Right lung (tissue), 10 donors: ENCODE data around the gene USP9Y. TPM values are rescaled to one million over a fixed set of nuclear protein-coding genes. Genes with fewer than 3 reads are reported as not detected.
"Not testable (repeated sequence)": the region's sequence is repeated elsewhere in the genome, so short reads cannot be mapped to it uniquely, and the experiment has no call there.

Experiments
- DNase-seq, 2 donors: peaks; one replicate each; pipeline ENCODE4 v3.0.0-alpha.2; 2013
- long read RNA-seq, 8 donors: transcript quantifications; one replicate each; lab custom pipeline, GENCODE V29; 2026
- polyA plus RNA-seq, 5 donors: library from polyadenylated mRNA; unstranded; fragments of 120-200 nt; gene quantifications; one replicate each; pipeline versions ENCODE4 v1.2.1 to v1.2.3, GENCODE V29; 2013; ENCODE audit warnings: inconsistent platforms in 1 of 5, low replicate concordance in 1 of 5; ENCODE audit not compliant: insufficient read length in 5 of 5, insufficient read depth in 1 of 5

USP9Y gene, protein sequence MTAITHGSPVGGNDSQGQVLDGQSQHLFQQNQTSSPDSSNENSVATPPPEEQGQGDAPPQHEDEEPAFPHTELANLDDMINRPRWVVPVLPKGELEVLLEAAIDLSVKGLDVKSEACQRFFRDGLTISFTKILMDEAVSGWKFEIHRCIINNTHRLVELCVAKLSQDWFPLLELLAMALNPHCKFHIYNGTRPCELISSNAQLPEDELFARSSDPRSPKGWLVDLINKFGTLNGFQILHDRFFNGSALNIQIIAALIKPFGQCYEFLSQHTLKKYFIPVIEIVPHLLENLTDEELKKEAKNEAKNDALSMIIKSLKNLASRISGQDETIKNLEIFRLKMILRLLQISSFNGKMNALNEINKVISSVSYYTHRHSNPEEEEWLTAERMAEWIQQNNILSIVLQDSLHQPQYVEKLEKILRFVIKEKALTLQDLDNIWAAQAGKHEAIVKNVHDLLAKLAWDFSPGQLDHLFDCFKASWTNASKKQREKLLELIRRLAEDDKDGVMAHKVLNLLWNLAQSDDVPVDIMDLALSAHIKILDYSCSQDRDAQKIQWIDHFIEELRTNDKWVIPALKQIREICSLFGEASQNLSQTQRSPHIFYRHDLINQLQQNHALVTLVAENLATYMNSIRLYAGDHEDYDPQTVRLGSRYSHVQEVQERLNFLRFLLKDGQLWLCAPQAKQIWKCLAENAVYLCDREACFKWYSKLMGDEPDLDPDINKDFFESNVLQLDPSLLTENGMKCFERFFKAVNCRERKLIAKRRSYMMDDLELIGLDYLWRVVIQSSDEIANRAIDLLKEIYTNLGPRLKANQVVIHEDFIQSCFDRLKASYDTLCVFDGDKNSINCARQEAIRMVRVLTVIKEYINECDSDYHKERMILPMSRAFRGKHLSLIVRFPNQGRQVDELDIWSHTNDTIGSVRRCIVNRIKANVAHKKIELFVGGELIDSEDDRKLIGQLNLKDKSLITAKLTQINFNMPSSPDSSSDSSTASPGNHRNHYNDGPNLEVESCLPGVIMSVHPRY (N-terminal part only)
- 10 to 100 TPM in 2 of 5 donors, 1 to 10 TPM in 1, under 1 TPM in 2; 0.19 to 64.5 (median 1.2) TPM for polyA plus RNA-seq
- long read RNA-seq, donor 1, partial matches to known transcripts, result 5 of 9 reads
- long read RNA-seq, donor 1, other reads (novel, unspliced or antisense), result 0 of 9 reads
- long read RNA-seq, donor 2, result 0 reads
- long read RNA-seq, donor 3, result 0 reads
- long read RNA-seq, donor 4, result 0 reads
- long read RNA-seq, donor 5, partial matches to known transcripts, result 0 of 4 reads
- long read RNA-seq, donor 5, other reads (novel, unspliced or antisense), result 0 of 4 reads
- long read RNA-seq, donor 6, result 0 reads
- long read RNA-seq, donor 7, result 0 reads
- long read RNA-seq, donor 8, result 0 reads

DNA sequence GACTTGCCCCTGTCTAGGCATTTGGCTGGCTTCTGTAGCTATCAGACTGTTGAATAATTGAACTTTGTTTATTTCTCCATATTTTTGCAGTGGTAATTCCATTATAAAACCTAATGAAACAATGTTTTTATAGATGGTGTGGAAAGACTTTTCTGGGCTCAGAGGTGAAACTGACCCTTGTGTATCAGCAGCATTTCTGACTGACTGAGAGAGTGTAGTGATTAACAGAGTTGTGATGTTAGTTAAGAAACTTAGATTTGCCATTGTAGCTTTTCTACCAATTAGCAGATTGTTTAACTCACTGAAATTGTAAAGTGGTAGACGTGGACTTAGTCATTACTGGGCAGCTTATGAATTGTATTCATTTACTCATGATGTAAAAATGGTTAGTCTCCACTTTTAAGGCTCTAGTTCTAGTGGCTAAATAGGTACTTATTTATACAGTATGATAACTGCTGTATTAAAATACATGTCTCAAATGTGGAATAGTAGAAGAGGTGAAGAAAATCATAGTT is at the start of gene USP9Y:
USP9Y (plus strand) TSS at position 51 of the 515 bp plus-strand sequence. CDS start 8,217 bp downstream, outside the sequence.
- no peak for DNase-seq

DNA sequence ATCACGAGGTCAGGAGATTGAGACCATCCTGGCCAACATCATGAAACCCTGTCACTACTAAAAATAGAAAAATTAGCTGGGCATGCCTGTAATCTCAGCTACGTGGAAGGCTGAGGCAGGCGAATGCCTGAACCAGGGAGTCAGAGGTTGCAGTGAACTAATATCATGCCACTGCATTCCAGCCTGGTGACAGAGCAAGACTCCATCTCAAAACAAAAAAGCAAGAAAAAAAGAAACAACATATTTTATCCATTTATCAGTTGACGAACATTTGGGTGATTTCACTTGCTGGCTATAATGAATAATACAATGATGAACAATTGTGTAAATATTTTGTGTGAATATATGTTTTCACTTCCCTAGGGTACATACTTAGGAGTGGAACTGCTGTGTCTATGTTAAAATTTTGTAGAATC is 49.4 kb upstream of the USP9Y start:
- DNase-seq, result no peak

DNA sequence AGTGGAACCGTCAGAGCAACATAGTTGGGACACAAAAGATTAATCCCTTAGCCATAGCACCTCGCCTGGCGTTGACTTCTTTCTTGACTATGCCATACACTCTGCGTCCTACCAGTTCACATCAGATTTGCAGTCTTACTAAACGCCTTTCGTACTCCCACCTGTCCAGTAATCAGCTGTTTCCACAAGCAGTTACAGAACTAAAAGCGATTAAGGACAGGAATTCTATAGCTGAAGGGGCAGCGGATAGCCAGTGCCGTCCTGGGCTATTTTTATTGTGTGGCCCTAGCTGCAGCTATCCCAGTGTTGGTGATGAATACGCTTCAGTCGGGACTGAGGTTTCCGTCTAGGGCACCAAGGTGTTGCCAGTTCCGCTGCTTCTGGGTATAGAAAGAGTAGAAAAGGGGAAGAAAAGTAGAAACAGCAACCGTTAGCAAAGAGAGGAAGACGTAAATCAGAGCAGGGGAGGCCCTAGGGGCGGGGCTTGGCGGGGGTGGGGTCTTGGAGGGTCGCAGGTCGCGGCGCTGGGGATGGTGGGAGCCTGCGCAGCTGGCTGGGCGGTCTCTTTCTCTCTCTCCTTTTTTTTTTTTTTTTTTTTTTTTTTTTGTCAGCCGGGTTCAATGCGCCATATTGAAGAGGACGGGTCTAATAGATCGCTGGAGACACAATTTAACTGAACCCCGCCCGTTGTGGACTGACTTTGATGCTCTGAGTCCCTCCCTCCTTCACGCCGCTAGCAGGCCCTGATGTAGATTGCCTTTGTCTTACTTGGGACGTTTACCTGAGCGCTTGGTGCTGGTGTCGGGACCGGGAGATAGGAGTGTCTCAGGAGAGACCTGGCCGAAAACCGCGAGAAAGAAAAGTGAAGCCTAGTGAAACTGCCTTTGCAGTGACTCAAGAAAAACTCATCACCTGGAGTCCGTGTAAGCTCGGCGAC is 39.0 kb upstream of the USP9Y start:
- no peak for DNase-seq

DNA sequence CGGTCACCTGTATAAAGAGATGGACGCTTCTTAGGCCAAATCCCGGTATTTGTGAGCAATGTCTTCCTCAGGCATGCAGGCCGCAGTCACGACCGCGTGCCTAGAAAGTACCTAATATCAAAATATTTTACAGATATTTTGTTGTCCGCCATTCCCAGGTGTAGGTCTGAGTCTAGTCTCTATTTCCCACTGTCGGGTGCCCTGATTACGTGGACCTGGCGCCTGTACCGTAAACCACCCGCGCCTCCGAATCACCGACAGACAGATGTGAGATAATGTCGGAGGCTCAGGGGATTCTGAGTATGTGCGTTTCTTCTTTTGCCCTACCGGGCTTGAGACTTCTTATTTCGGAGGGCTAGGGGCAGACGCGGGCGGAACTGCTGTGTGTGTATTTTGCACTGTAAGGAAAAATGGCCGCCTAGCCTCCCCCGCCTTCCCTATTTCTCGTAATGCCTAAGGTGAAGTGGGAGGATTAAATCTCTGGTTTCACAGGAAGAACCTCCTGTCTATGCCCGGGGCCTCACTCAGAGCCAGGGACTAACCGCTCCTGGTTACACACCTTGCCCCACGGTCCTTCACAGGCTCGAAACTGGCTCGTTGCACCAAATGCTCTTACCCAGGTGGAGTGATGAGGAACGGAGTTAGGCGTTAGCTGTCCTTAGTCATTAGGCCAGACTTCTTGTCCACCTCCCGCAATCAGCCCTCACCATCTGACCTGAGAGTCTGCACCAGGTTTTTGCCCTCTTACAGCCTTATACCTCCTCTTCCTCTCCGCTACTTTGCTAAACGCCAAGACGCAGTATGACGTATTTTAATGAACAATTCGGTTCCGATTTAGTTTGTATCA is 38.1 kb upstream of the USP9Y start:
- no peak for DNase-seq

DNA sequence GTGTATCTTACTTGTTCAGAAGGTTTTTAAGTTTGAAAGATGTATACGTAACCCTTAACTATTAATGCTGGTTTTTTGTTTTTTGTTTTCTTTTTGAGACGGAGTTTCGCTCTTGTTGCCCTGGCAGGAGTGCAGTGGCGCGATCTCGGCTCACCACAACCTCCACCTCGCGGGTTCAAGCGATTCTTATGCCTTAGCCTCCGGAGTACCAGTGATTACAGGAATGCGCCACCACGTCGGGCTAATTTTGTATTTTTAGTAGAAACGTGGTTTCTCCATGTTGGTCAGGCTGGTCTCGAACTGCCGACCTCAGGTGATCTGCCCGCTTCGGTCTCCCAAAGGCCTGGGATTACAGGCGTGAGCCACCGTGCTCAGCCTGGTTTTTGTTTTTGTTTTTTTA is 37.2 kb upstream of the USP9Y start:
- not testable (repeated sequence) for DNase-seq

DNA sequence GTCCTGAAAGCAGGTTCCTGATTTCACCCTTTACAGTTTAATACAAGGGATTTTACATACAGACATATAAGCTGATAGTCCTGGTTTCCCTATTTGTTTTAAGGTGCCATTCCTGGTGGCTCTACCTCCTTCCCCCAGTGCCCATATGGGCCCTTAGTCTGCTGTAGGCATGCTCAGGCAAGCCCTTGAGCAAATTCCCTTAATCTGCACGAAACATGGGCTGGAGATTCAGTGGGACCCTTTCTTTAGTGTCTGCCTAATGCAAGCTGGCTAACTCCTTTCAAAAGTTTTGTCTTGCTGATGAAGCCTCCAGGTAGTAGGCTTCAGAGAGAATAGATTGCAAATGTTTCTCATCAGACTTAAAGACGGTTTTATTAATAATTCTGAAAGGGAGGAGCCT is 22.9 kb upstream of the USP9Y start:
- DNase-seq, result no peak

DNA sequence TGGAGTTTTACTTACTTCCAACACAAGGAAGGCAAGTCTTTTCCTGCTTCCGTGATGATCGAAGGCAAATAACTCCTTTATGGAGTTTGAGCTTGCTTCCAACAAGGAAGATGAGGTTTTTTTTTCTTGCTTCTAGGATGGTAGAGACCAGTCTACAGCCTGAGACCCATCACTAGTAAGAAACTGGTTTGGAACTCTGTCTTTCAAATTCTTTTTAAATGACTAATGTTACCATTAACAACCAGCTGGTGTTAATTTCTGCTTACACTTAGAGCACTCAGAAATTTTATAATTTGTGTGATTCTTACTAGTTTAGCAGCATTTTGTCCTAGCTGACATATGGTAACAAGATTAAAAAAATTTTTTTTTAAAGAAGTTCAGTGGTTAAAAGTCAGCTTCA is 19.5 kb upstream of the USP9Y start:
- DNase-seq, result no peak

DNA sequence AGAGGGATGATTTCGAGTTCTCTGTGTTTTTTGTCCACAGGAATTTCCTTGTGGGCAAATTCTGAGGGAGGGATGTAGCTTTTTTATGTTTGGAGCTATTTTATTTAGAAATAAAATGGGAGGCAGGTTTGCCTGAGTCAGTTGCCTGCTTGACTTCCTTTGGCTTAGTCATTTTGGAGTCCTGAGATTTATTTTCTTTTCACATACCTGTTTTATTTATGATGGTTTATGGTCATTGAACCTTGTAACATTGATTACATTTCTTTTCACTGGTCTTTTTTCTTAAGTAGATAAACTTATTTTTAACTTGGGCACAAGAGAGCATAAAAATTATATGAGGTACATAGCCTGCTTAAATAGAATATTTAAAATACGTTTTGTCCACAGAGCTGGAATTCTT is 12.7 kb upstream of the USP9Y start:
- no peak for DNase-seq

DNA sequence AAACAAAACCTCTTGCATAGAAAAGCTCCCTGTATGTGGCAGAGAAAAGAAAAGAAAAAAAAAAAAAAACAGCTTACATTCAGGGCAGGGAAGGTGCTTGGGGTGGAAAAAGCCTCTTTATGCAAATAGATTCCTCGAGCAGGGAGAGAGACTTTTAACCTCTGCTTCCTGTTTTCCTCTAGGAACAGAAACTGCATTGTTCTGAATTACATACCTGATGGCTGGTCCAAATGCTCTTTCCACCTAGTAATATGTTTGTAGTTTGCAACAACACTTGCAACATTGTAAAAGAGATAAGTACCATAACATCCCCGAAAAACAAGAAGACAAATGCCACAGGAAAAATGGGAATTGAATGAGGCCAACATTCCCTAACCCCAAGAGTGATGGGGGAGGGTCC is 944 bp upstream of the USP9Y start:
- no peak for DNase-seq

DNA sequence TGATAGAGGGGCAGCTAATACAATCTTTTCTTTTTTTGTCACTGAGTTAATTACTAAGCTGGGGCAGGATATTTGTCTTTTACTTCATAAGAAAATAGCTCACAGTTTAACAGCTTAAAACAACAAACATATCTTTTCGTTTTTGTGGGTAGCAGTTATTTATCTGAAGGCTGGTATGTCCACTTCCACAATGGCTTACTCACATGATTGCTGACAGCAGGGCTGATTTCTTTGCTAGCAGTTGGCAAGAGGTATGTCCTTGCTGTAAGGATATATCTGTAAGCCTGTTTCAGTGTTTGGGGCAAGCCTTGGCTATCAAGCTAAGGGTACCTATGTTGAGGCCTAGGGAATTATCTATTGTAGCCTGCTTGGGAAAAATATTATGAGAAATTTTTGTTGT is 1.1 kb downstream of the USP9Y start:
- no peak for DNase-seq

DNA sequence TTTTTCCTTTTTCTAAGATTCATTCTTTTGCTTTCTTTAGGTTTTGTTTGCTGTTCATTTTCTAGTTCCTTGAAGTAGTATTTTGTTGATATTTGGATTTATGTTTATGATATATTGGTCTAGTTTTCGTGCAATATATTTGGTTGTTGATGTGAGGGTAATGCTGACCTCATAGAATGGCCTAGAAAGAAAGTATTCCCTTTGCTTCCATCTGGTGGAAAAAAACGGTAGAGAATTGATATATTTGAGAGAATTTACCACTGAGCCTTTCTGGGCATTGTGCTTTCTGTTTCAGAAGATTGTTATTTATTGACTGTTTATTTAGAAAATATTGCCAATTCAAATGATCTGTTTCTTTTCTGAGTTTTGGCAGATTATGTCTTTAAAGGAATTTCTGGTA is 9.4 kb downstream of the USP9Y start:
- DNase-seq, result no peak

DNA sequence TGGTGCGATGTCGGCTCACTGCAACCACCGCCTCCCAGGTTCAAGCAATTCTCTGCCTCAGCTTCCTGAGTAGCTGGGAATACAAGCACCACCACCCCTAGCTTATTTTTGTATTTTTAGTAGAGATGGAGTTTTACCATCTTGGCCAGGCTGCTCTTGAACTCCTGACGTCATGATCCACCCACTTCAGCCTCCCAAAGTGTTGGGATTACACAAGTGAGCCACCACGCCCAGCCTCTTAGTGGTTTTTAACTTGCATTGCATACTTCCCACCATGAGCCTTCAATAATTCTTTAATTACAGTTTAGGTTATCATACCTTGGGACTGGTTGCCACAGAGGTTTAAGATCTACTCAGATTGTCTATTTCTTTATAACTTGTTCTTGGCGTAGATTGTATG is 14.3 kb downstream of the USP9Y start:
- DNase-seq, result no peak

DNA sequence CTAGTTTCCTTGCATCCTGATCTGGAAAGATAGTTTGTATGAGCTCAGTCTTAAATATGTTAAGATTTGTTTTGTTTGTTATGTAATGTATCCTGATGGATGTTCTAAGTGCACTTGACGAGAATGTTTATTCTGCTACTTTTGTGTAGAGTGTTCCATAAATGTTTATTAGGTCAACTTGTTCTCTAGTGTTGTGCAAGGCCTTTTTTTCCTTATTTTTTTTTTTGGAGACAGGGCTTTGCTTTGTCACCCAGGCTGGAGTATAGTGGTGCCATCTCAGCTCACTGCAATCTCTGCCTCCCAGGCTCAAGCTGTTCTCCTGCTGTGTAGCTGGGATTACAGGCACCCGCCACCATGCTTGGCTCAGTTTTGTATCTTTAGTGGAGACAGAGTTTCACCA is 28.7 kb downstream of the USP9Y start:
- no peak for DNase-seq

DNA sequence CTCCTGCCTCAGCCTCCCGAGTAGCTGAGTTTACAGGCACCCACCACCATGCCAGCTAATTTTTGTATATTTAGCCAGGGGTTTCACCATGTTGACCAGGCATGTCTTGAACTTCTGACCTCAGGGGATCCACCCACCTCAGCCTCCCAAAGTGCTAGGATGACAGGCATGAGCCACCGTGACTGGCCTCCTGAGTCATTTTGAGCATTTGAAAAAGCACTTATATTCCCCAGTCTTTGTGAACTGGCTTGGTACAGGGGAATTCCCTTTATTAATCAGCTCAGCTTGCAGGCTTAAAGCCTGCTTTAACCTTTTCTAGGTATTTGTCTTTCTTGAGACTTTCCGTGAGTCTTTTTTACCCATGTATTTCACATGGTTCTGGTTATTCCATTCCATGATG is 32.6 kb downstream of the USP9Y start:
- no peak for DNase-seq

DNA sequence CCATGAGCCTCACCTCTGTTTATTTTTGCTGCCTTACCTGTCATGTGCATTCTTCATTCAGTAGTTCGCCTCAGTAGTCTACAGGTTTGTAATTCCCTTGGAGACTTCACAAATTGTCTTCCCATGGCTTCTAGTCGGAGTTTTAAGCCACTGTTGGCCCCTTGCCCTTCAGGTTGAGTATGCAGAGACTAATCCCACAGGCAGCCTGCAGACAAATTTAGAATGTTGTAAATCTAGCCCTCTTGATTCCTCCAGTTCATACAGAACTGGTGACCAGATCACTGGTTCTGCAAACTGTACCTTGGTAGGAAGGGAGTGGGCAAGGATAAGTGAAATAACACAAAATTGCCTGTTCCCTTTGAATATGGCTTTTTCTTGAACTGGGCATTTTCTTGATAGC is 33.0 kb downstream of the USP9Y start:
- no peak for DNase-seq

DNA sequence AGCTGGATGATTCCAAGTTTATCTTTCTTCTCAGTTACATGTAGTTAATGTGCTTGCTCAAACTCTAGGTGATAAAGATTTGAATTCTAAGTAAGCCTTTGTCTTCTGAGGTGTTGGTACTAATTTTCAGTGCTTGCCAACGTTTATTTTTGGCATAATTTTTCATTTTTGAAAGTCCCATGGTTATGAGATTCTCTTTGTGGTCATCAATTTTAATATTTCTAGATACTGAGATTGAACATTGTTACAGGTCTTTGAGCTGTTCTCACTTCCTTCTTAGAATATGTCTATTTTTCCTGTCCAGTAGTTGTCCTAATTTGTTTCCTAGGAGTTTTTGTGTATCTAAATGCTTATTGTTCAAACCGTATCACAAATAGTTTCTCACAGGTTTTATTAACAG is 40.4 kb downstream of the USP9Y start:
- no peak for DNase-seq

DNA sequence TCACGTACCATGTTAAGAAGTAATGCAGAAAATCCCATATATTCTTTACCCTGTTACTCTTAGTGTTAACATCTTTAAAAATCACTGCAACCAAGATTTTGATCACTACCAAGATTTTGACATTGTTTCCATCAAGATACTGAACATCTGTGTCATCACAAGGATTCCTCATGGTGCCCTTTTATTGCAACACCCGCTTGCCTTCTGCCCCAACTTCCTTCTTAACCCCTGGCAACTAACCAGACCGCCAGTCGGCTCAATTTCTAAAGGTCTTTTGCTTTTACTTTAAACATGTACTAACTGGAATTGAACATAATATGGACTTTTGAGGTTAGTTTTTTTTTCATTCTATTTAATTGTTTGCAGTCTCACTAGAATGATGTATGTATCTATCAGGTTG is 41.7 kb downstream of the USP9Y start:
- no peak for DNase-seq

DNA sequence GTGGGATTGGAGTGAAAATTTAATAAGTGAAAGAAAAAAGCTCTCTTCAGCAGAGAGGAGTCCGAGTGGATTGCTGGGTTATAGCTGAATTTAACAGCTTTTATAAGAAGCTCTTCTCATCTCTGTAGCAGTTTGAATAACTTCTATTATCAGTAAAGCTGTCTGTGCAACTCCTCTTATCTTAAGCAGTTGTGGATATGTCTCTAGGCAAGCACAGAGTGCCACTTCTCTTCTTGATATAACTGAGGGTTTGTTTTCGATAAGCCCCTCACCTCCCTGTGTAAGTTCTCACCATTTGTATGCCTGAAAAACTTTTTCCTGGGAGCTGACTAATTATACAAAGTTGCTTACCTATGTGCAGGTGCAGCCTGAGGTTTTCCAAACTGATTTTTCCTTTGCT is 43.1 kb downstream of the USP9Y start:
- DNase-seq, result no peak

DNA sequence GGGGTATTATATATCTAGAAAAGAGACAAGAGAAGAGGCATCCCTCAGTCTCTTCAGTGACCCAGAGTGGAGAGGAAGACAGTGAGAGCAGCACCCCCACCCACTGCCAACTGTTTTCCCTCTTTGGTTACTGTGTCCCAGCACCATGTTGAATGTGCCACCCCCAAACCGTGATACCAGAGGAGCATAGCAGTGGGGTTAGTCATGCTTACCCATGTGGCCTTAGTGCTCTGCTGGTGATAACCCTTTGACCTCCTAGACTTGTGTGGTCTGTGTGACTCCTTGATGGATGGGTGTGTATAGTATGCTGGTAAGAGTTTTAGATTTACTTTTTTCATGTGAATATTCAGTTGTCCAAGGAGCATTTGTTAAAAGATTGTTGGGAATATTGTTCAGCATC is 48.3 kb downstream of the USP9Y start:
- DNase-seq, result no peak

DNA sequence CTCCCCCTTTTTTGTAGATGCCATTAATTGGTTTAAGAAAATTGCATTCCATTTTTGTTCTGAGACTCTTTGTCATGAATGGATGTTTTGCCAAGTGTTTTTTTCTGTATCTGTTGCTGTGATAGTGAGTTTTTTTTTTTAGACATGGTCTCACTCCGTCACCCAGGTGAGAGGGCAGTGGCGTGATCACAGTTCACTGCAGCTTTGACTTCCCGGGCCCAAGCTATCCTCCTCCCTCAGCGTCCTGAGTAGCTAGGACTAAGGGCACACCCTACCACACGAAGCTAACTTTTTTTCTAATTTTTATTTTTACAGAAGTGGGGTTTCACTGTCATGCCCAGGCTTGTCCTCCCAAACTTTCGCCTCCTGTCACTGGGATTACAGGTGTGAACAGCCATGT is 51.8 kb downstream of the USP9Y start:
- no peak for DNase-seq
